HG03045 (cell line): ENCODE data around the gene ZNF438.
"Not testable (repeated sequence)": the region's sequence is repeated elsewhere in the genome, so short reads cannot be mapped to it uniquely, and the experiment has no call there.

ENCODE experiments used
- ATAC-seq: cut with Tn5 transposase; IDR thresholded peaks from one replicate; pipeline ENCODE4 v1.9.1; 2021; ENCODE audit warnings: mild to moderate bottlenecking, moderate library complexity; ENCODE audit not compliant: unreplicated experiment

Gene ZNF438

GRCh38 chr10:31031558-31032257, at the start of gene ZNF438:
Gene ZNF438 (minus strand): TSS chr10:31031865. CDS start chr10:30877034, 154,831 bp downstream.
- peak; percentile 87 for ATAC-seq

DNA sequence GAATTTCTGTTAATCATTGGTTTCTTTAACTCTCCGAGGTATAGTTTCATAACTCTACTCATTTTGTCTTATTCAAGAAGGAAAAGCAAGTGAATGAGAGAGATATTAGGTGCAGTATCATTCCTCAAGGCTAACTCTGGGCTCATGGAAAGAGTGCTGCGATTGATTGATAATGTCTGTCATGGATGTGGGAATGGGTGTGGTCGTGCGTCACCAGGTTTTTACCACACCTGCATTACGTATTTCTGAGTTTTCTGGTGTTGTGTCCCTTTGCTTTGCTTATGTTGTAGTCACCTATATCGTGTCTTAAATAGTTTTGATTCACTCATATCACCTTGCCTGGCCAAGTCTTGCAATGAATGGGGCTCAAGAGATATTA, 44.9 kb upstream of the ZNF438 start:
- ATAC-seq, result no peak

DNA sequence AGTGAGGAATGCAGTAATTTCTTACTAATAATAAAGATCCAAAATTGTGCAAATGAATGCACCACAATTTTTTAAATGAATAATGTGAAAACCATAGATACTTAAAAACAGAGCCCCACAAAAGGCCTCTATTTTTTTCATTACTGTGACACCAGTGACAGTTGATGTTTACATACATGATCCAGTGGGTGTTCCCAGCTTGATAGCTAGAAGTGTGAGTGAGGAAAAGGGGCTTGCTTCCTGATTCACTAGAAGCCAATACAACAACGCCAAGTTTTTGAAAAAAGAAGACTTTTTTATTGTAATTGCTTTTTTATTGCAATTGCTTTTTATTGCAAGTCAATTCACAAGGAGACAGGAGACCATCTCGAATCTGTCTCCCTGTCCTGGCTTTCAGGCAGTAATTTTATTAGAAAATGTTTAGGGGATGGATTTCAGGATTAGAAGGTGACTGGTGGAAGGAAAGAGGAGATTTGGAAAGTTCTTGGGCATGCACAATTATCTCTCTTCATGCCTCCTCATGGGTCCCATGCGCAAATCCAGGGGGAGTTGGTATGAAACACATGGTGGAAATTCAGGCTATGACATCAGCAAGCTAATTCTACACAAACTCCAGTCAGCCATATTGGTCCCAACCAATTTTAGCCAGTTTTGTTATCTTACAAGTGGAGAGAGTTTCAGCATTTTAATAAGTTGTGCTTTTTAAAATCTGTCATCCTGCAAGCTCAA, 44.4 kb upstream of the ZNF438 start:
- no peak for ATAC-seq

- ATAC-seq, result no peak
These were observed 43.8 kb upstream of the ZNF438 start for GRCh38 chr10:31075434-31075833.

- no peak for ATAC-seq
These were observed 43.0 kb upstream of the ZNF438 start for GRCh38 chr10:31074722-31075086.

DNA sequence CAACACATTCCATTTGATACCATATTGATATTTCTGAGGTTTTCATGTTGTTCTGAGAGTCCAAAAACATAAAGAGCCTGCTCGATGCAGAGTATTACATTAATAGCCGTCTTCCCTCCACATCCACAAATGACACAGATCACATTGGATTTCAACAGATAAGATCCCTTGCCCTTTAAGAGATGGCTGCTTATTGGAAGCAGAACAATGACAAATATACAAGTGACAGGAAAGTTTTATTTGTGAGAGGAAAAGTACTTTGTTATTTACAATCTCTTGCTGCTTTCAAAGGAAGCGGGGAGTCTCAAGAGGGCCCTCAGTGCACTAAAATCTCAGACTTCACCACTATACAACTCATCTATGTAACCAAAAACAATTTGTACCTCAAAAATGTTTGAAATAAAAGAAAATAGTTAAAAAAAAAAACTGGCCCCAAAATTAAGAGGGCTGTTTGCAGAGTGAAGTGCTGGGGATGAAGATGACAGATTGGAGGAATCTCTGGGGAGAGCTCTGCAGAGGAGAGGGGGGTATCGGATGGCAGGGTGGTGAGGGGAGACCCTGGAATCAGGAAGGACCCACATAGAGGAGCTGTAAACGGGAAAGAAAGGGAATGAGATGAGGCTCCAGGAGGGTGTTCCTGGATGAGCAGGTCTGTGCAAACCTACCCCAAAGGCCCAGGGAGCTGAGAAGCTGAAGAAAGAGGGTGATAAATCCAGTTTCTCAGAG, 42.5 kb upstream of the ZNF438 start:
- ATAC-seq, result no peak

DNA sequence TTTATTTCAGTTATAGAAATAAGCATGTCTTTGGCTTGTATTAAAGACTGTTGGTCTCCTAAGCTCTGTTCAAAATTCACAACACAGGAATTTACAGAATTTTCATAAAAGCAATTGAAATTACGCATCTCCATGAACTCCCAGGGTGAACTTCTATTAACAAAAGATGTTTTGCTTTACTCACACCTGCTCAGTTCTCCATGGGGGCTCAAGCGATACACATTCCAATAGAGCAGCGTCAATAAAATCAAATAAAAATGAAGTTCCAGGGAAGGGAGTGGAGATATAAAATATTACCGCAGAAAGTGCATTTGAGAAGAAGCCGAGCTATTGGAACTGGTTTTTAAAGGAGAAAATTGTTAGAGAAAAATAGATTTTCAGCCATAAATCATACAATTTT, 41.5 kb upstream of the ZNF438 start:
- ATAC-seq, result no peak

DNA sequence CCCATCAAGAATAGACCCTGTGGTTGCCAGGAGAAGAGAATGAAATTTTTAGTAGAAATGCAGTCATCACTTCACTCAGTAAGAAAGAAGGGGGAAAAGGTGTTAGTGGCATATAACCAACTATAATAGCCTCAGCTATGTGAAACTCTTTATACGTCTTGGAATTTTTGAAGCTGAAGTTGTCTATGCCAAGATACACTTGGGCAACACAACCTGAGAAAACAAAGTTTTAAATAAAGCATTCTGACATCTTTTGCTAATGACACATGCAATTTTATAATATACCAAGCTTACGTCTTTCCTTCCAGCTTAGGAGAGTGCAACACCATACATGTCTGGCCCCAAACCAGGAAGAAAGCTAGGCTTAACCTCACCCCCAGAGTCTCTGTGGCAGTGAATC, 40.8 kb upstream of the ZNF438 start:
- ATAC-seq, result no peak

DNA sequence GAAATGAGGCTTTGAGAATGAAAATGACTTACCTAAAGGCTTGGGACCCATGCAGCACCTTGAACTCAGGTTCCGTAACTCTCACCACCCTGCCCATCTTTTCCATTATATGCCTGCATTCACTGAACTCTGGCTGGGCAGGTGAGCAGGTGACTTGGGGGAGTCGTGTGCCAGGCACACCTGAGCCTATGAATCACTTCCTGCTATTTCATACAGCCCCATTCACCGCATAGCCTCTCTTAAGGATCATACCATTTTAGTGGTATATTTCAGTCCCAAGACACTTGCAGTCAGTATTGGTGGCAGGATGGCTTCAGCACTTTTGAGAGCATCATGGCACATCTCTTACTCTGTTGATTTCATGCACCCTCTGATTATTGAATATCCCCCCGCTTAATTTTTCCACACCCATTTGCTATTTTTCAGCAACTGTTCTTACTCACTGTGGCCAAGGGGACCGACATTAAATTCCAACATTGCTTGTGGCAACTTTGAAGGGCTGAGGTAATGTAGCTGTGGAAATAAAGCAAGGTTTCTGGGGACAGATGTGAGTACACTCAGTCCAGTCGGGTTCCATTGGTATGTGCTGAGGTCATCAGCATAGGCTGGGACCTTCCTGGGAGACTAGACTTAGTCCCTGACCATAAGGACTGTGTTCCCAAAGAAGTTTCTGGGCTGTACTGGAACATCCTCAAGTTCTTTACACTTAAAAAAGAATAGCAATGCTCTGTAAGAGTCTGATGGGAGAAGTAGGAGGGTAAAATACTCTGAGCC, 39.8 kb upstream of the ZNF438 start:
- ATAC-seq, result no peak

GRCh38 chr10:31070691-31071090, 39.0 kb upstream of the ZNF438 start:
- no peak for ATAC-seq

DNA sequence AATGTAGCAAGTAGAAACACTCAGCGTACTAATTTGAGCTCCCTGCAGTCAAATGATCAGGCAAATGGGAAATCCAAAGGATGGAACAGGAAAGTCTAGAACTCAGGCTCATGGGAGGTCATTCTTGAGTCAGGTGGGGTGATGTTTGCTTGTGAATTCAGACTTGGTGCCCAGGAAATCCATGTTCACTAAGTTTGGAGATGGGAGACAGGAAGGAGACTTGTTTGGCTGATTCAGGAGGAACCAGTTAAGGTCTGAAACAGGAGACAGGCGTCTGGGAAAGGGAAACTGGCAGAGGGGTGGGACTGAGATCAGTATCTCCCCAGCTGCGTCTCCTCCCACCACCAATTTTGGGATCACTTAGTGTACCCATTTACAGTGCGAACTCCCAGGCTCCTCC, 38.4 kb upstream of the ZNF438 start:
- ATAC-seq, result no peak

- no peak for ATAC-seq
These were observed 37.7 kb upstream of the ZNF438 start for GRCh38 chr10:31069411-31069810.

DNA sequence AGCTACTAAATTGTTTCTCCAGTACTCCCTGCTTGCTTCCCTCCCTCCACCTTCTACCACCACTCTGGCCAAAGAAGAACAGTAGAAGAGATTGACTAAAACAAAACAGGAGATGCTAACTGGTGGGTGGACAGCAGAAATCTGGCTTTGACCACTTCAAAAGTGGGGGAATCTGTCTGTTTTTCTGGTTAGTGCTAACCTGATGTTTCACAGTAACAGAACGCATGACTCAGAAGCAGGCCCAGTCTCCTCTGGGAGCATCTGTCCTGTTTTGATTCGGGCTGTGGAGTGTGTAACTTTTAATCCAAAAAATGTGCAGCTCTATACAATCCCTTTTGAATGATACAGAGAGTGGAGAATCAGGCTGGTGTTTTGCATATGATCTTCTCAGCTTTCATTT, 32.7 kb upstream of the ZNF438 start:
- no peak for ATAC-seq

DNA sequence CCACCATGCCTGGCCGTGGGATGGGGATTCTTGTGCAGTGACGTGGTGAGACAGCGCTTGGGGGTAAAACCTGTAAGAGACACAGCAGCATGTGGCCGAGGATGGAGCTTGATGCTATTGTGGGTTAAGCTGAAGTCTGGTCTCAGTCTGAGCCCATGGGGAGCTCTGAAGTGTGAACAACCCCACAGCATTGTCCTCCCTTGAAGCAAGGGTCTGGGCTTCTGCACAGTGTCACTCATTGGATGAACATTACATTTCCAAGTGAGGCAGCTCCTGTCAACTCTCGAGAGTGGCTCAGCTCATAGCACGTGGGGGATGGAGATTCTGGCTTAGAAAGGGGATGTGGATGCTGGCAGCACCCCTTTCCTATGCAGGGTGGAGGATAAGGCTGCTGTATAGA, 32.2 kb upstream of the ZNF438 start:
- ATAC-seq, result no peak

DNA sequence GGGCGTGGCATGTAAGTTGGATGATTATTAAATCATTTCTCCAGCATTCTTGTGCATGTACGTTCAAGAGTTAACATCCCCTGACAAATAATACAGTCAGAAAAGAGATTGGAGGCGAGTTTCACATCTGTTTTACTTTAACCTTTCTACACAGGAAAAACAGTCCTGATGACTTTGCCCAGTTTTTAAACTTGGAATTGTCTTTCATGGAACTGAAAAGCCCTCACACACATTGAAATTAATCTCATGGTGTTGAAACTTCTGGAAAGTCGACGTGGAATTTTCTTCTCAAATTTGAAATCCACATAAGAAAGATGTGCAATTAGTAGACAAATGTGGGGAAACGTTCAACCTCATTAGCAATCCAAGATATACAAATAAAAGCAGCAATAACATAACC, 31.2 kb upstream of the ZNF438 start:
- no peak for ATAC-seq

DNA sequence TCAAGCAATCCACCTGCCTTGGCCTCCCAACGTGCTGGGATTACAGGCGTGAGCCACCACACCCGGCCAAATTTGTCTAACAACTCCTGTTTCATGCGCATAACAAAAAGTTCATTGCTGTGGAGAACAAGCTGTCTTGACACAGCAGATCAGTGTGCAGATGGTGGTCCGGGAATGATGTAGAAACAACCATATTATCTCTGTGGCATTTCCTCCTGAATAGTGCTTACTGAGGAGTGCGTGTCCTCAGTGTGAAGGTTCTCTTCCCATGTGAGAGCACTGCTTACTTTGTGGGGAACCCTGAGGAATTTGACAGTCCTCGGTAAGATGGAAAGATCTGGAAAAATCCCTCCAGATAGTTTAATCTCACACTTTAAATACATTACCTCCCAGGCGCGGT, 30.3 kb upstream of the ZNF438 start:
- ATAC-seq, result no peak

DNA sequence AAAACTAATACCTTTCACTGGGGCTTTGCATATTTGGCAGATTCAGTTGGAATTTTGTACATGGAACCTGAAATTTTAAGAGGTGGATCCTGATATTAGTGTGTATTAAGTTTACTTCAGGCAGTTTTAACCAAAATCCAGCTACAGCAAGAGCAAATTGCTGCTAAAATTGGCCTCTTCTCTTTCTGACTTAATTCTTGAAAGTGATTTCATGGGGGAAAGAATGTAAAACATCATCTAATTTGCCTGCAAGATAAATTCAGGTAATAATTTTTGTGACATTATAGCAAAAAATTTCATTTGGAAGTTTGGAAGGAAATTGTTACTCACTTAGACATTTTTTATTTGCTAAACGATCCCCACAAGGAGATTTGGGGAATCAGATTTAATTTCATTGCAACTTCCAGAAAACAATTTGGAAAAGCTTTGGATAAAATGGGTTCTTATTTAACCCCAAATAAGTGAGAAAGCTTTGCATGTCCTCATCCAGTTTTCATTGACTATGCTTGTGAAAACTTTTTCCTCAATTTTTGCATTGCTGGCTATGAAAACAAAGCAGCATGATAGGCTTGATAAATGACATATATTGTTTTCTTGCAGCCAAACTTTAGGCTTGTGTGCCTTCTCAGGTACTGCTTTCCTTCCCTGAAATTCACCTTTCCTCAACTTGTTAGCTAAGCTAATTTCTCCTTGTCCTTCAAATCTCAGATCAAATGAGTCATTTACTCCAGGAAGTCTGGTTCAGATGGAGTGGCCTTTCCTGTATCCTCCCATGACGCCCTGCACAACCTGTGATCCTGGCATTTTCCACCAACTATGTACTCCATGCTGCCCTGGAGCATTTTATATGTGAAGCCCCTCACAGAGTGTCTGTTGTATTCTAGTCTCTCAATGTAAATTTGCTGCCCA, 27.4 kb upstream of the ZNF438 start:
- no peak for ATAC-seq

- not testable (repeated sequence) for ATAC-seq
These were observed 25.0 kb upstream of the ZNF438 start for GRCh38 chr10:31056678-31057077.

DNA sequence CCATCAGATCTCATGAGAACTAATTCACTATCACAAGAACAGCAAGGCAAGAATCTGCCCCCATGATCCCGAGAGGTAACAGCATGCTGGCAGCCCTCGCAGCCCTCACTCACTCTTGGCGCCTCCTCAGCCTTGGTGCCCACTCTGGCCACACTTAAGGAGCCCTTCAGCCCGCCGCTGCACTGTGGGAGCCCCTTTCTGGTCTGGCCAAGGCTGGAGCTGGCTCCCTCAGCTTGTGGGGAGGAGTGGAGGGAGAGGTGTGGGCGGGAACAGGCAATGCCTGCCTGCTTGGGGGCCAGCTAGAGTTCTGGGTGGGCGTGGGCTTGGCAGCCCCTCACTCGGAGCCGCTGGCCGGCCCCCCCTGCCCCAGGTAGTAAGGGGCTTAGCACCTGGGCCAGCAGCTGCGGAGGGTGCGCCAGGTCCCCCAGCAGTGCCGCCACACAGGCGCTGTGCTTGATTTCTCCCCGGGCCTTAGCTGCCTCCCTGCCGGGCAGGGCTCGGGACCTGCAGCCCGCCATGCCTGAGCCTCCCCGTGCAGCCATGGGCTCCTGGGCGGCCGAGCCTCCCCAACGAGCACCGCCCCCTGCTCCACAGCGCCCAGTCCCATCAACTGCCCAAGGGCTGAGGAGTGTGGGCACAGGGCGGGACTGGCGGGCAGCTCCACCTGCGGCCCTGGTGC, 24.0 kb upstream of the ZNF438 start:
- no peak for ATAC-seq

- ATAC-seq, result no peak
These were observed 20.0 kb upstream of the ZNF438 start for GRCh38 chr10:31051703-31052102.
